Stomach (tissue), 9 donors: Measurements from ENCODE around the gene NKG7. TPM values are rescaled to one million over a fixed set of nuclear protein-coding genes. Genes with fewer than 3 reads are reported as not detected.

ENCODE experiments used
- DNase-seq, 2 donors: peaks; one replicate each; pipeline versions ENCODE4 v3.0.0 to v3.0.0-alpha.2; 2013 to 2019
- H3K27ac ChIP-seq, 5 donors: fragments of 200-600 bp in 4 of 5; sonication (generic) in 4 of 5; one replicate each; pipeline ENCODE4 v1.5.1; 2013 to 2019; ENCODE audit warnings: mild to moderate bottlenecking in 1 of 5, moderate library complexity in 1 of 5
- H3K27me3 ChIP-seq, 3 donors: fragments of 200-600 bp; sonication (generic); one replicate each; pipeline ENCODE4 v1.5.1; 2017 to 2019; ENCODE audit warnings: mixed run types in 1 of 3
- H3K36me3 ChIP-seq, 4 donors: fragments of 200-600 bp; sonication (generic); 1 replicate in 3 of 4; 2 replicates in 1 of 4; pipeline ENCODE4 v1.5.1; 2016 to 2019
- H3K4me1 ChIP-seq, 4 donors: fragments of 200-600 bp; sonication (generic); one replicate each; pipeline ENCODE4 v1.5.1; 2016 to 2019
- H3K4me3 ChIP-seq, 4 donors: fragments of 200-600 bp; sonication (generic) in 3 of 4; one replicate each; pipeline ENCODE4 v1.5.1; 2016 to 2019; ENCODE audit warnings: mild to moderate bottlenecking in 1 of 4
- H3K9me3 ChIP-seq, 4 donors: fragments of 200-600 bp; sonication (generic); one replicate each; pipeline ENCODE4 v1.5.1; 2016 to 2019
- EP300 ChIP-seq: sonication (generic); formaldehyde crosslinking; IDR thresholded peaks from one replicate; pipeline ENCODE4 v1.6.1; 2017; ENCODE audit warnings: antibody characterized with exemption
- POLR2A ChIP-seq, 4 donors: fragments of 450-650 bp; IDR thresholded peaks; one replicate each; pipeline ENCODE4 v1.6.1; 2016; ENCODE audit warnings: antibody characterized with exemption in 4 of 4, control low read depth in 2 of 4, mild to moderate bottlenecking in 1 of 4, moderate library complexity in 1 of 4
- POLR2AphosphoS5 ChIP-seq, 3 donors: sonication (generic); formaldehyde crosslinking; IDR thresholded peaks; one replicate each; pipeline ENCODE4 v1.6.1; 2016; ENCODE audit warnings: antibody characterized with exemption in 3 of 3
- WGBS, 5 donors: extraction: QIAGEN DNeasy Blood & Tissue Kit in 3 of 5; methylation state at CpG; one replicate each; pipeline versions ENCODE4 v1.1.5 to v1.1.7; 2013 to 2018; 5-methylcytosine and 5-hydroxymethylcytosine counted together
- intact Hi-C: fragments of 100-400 bp; cut with DNase I; formaldehyde crosslinking; loops from one replicate; pipeline ENCODE4 v1.15.1; 2023; ENCODE audit warnings: low total_unique reads
- polyA plus RNA-seq, 3 donors: library from polyadenylated mRNA; stranded (reverse); fragments of 200-250 nt; gene quantifications; one replicate each; pipeline ENCODE4 v1.2.3, GENCODE V29; 2013
- total RNA-seq, 5 donors: library from RNA; depleted of rRNA; stranded (reverse); fragments of >200 nt; gene quantifications; one replicate each; pipeline versions ENCODE4 v1.1.0 to v1.2.3, GENCODE V29; 2014 to 2016
- TF ChIP-seq, protein P1 (sequence below), 7 experiments: fragments of 450-650 bp in 4 of 7; fragments of 200-600 bp in 3 of 7; sonication (generic) in 3 of 7; IDR thresholded peaks; one replicate each; pipeline ENCODE4 v1.5.1; 2016 to 2019; ENCODE audit warnings: antibody characterized with exemption in 7 of 7, control low read depth in 2 of 7, mild to moderate bottlenecking in 1 of 7
- donor health status: healthy with polysubstance abuse.
- donor health status: Bipolar disorder and iron deficiency.
- donor health status: healthy.

Gene NKG7
- total and polyA plus RNA-seq, 8 donors = 2.1 to 7.7 (median 5.2) TPM; not detected in 4

DNA sequence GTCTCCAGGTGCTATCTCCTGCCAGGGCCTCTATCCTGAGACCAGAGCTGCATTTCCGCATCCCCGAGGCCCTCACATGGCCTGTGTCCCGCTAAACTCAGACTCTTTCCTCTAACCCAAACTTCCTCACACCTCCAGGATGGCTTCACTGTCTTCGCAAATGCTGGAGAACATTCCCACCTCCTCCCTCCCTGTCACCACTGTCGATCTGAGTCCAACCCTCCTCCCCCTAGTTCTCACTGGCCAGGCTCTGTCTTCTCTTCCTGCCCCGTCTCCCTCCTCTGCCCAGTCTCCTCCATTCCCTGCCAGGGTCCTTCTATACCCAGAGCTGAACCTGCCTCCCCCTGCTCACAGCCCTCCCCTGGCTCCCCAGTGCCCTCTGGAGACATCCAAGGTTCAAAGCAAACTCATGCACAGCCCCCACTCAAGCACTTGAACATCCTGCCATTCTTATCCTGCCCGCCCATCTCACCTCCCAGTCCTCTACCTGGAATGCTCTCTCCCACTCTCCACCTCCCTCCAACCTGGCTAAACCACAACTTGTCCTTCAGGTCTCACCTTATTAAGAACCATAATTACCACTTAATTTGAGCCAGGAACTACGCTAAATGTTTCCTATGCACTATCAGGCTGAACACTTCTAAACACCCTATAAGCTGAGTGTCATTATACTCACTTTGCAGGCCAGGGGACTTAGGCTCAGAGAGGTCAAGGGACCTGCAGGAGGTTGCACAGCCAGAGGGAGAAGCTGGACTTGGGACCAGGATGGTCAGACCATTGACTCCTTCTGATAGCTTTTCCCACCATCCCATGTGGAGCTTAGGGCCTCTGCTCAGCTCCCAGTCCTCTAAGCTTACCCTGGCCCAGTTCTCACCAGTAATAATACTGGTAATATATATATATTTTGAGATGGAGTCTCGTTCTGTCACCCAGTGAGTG, 29.6 kb downstream of the NKG7 start:
- Histone ChIP-seq H3K36me3 (peaks cover 11 to 41% (median 34%) of the 10 kb centered on the region in 4 donors), H3K9me3 (no peaks in the 10 kb centered on the region), H3K27me3 (peaks cover 0 to 5% (median 0%) of the 10 kb centered on the region in 3 donors), H3K4me3 (no peak overlapping the region), H3K27ac (no peak overlapping the region), H3K4me1 (peaks cover 8 to 27% (median 24%) of the 10 kb centered on the region in 4 donors)
- no peak for TF ChIP-seq POLR2AphosphoS5 (IDR thresholded peaks at IDR 0.05)
- TF ChIP-seq, protein P1, sequence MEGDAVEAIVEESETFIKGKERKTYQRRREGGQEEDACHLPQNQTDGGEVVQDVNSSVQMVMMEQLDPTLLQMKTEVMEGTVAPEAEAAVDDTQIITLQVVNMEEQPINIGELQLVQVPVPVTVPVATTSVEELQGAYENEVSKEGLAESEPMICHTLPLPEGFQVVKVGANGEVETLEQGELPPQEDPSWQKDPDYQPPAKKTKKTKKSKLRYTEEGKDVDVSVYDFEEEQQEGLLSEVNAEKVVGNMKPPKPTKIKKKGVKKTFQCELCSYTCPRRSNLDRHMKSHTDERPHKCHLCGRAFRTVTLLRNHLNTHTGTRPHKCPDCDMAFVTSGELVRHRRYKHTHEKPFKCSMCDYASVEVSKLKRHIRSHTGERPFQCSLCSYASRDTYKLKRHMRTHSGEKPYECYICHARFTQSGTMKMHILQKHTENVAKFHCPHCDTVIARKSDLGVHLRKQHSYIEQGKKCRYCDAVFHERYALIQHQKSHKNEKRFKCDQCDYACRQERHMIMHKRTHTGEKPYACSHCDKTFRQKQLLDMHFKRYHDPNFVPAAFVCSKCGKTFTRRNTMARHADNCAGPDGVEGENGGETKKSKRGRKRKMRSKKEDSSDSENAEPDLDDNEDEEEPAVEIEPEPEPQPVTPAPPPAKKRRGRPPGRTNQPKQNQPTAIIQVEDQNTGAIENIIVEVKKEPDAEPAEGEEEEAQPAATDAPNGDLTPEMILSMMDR (IDR thresholded peaks at IDR 0.05) = no peak
- no peak for TF ChIP-seq EP300
- TF ChIP-seq POLR2A (IDR thresholded peaks at IDR 0.05) = no peak
- intact Hi-C loops = no loop called here
- DNase-seq = no peak
- 39 to 52% (median 49%) methylated on average over 9 of the region's 9 CpGs for WGBS, 5 donors

DNA sequence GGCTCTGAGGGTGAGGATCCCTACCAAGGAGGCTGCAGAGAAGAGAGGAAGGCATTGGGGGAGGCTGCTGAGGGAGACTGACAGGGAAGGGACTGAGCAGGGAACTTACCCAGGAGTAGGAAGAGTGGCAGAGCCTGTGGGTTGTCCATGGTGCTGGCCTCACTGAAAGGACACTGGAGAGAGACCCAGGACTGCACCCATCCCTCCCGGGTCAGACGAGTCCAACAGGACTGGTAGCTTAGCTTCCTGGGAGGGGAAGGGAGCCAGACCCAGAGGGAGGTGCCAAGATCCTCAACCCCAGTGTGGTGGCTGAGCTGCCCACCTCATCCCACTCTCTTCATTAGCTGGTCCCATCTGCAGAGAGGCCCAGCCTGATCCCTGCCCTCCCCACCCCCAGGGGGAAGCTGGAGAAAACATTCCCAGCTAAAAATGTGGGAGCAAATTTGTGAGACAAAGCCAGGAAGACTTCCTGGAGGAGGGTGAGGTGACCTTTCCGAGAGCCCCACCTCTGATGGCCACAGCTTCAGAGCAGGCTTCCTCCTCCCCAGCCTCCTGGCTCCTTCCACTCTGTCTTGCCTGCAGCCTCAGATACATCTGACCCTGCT, 30.4 kb downstream of the NKG7 start, which contains the start of gene VSIG10L:
VSIG10L (minus strand) TSS at position 164 of the 605 bp plus-strand sequence; CDS start at position 149, 15 bp downstream.
- peak in 1 of 2 donors; percentile 18 for DNase-seq
- no peaks in the 10 kb centered on the region for H3K9me3 ChIP-seq
- intact Hi-C loops = no loop called here
- H3K4me1 ChIP-seq = peaks cover 8 to 27% (median 24%) of the 10 kb centered on the region in 4 donors
- peaks cover 0 to 5% (median 0%) of the 10 kb centered on the region in 3 donors for H3K27me3 ChIP-seq
- no peak within 1 kb of the TSS for H3K4me3 ChIP-seq
- H3K36me3 ChIP-seq = peaks cover 9 to 33% (median 26%) of the 10 kb centered on the region in 4 donors
- WGBS, 5 donors = 13 to 36% (median 26%) methylated on average over 2 to 3 of the region's 3 CpGs
- peak within 1 kb of the TSS in 1 of 5 donors; percentile 87 for H3K27ac ChIP-seq
- TF ChIP-seq POLR2A (IDR thresholded peaks at IDR 0.05) (no peak), EP300 (no peak), POLR2AphosphoS5 (IDR thresholded peaks at IDR 0.05) (no peak)
- TF ChIP-seq, protein P1 (IDR thresholded peaks at IDR 0.05) = no peak

GRCh38 chr19:51341066-51341465, 31.4 kb downstream of the NKG7 start:
- H3K4me1 ChIP-seq = peaks cover 8 to 27% (median 24%) of the 10 kb centered on the region in 4 donors
- peaks cover 3 to 23% (median 16%) of the 10 kb centered on the region in 4 donors for H3K36me3 ChIP-seq
- 90 to 95% (median 93%) methylated on average over 10 to 18 of the region's 18 CpGs for WGBS, 5 donors
- no peaks in the 10 kb centered on the region for H3K9me3 ChIP-seq
- peaks cover 0 to 5% (median 0%) of the 10 kb centered on the region in 3 donors for H3K27me3 ChIP-seq
- no peak for TF ChIP-seq POLR2AphosphoS5 (IDR thresholded peaks at IDR 0.05)
- H3K27ac ChIP-seq = peak overlapping the region in 1 of 5 donors; percentile 87
- no peak overlapping the region for H3K4me3 ChIP-seq
- DNase-seq = peak in 1 of 2 donors; percentile 19
- intact Hi-C loops = no loop called here

GRCh38 chr19:51339687-51340656, 32.5 kb downstream of the NKG7 start:
- H3K27me3 ChIP-seq = peaks cover 0 to 5% (median 0%) of the 10 kb centered on the region in 3 donors
- intact Hi-C loops = loop anchor here (10.0 kb wide), 1 partner anchor 95 kb away; no protein-coding TSS in a partner anchor
- TF ChIP-seq POLR2AphosphoS5 (IDR thresholded peaks at IDR 0.05) (peak; percentile 2 to 81 (median 15)), POLR2A (IDR thresholded peaks at IDR 0.05) (no peak)
- TF ChIP-seq, protein P1 (IDR thresholded peaks at IDR 0.05) = no peak
- 0 to 6% (median 2%) methylated on average over 25 to 107 of the region's 107 CpGs for WGBS, 5 donors
- peak overlapping the region; percentile 64 to 87 (median 80) for H3K27ac ChIP-seq
- peak; percentile 98 to 99 for DNase-seq
- H3K36me3 ChIP-seq = peaks cover 3 to 12% (median 6%) of the 10 kb centered on the region in 4 donors
- H3K9me3 ChIP-seq = no peaks in the 10 kb centered on the region
- peaks cover 8 to 27% (median 24%) of the 10 kb centered on the region in 4 donors for H3K4me1 ChIP-seq
- peak overlapping the region; percentile 55 to 83 (median 64) for H3K4me3 ChIP-seq
